HepG2 (cell line): ENCODE measurements around the gene TFPI. TPM values are rescaled to one million over a fixed set of nuclear protein-coding genes. Genes with fewer than 3 reads are reported as not detected.

Experiments
- DR1 ChIP-seq: sonication (generic); formaldehyde crosslinking; IDR thresholded peaks from 2 replicates; pipeline ENCODE4 v1.8.0; 2021; ENCODE audit warnings: mild to moderate bottlenecking, missing genetic modification reagents, inconsistent platforms
- ERF ChIP-seq: IDR thresholded peaks from 2 replicates; pipeline ENCODE4 v1.6.1; 2018; ENCODE audit warnings: missing biosample characterization, missing genetic modification reagents
- FOXO1 ChIP-seq: sonication (generic); formaldehyde crosslinking; IDR thresholded peaks from 2 replicates; pipeline ENCODE4 v1.4.0; 2020; ENCODE audit warnings: missing genetic modification reagents
- KIAA2018 ChIP-seq: sonication (generic); formaldehyde crosslinking; IDR thresholded peaks from 2 replicates; pipeline ENCODE4 v1.5.0; 2020; ENCODE audit warnings: mild to moderate bottlenecking, missing genetic modification reagents, borderline replicate concordance
- MXD1 ChIP-seq: sonication (generic); formaldehyde crosslinking; IDR thresholded peaks from 2 replicates; pipeline ENCODE4 v1.4.0; 2020; ENCODE audit warnings: mild to moderate bottlenecking, missing genetic modification reagents
- POLR2A ChIP-seq, 2 experiments: IDR thresholded peaks; 2 replicates each; pipeline ENCODE4 v1.6.1; 2011; ENCODE audit warnings: low read depth in 2 of 2, low read length in 2 of 2, mild to moderate bottlenecking in 1 of 2, moderate library complexity in 1 of 2; ENCODE audit not compliant: insufficient read depth in 1 of 2
- SMAD3 ChIP-seq: sonication (generic); formaldehyde crosslinking; IDR thresholded peaks from 2 replicates; pipeline ENCODE4 v1.4.0; 2020; ENCODE audit warnings: missing genetic modification reagents
- SOX13 ChIP-seq, 3 experiments: fragments of 450-650 bp in 1 of 3; sonication (generic) in 1 of 3; formaldehyde crosslinking in 1 of 3; IDR thresholded peaks in 2 of 3; conservative IDR thresholded peaks in 1 of 3; 2 replicates each; pipeline versions ENCODE4 v1.5.0 to v1.6.1; 2016 to 2020; ENCODE audit warnings: antibody characterized with exemption in 1 of 3, mild to moderate bottlenecking in 1 of 3, missing compliant biosample characterization in 1 of 3, missing genetic modification reagents in 1 of 3, moderate library complexity in 1 of 3
- YEATS2 ChIP-seq: sonication (generic); formaldehyde crosslinking; IDR thresholded peaks from 2 replicates; pipeline ENCODE4 v1.4.0; 2020; ENCODE audit warnings: missing genetic modification reagents, borderline replicate concordance
- ZBTB49 ChIP-seq: sonication (generic); formaldehyde crosslinking; IDR thresholded peaks from 2 replicates; pipeline ENCODE4 v1.4.0; 2020; ENCODE audit warnings: missing genetic modification reagents, borderline replicate concordance
- ZFP36L1 ChIP-seq: sonication (generic); formaldehyde crosslinking; IDR thresholded peaks from 2 replicates; pipeline ENCODE4 v1.8.0; 2022; ENCODE audit warnings: mild to moderate bottlenecking, missing genetic modification reagents, moderate library complexity
- ZNF280B ChIP-seq: sonication (generic); formaldehyde crosslinking; IDR thresholded peaks from 2 replicates; pipeline ENCODE4 v1.5.0; 2020; ENCODE audit warnings: missing genetic modification reagents, mild to moderate bottlenecking, borderline replicate concordance
- ZNF678 ChIP-seq: sonication (generic); formaldehyde crosslinking; IDR thresholded peaks from 2 replicates; pipeline ENCODE4 v1.4.0; 2020; ENCODE audit warnings: mild to moderate bottlenecking, missing genetic modification reagents
- ZNF788 ChIP-seq: sonication (generic); formaldehyde crosslinking; IDR thresholded peaks from 2 replicates; pipeline ENCODE4 v1.5.0; 2020; ENCODE audit warnings: mild to moderate bottlenecking, missing genetic modification reagents, borderline replicate concordance
- polyA plus RNA-seq, 8 experiments: library from polyadenylated mRNA; depleted of rRNA in 3 of 8; stranded (reverse) in 7 of 8; unstranded in 1 of 8; fragments of >200 nt; fragmentation: Illumina TruSeq in 4 of 8; extraction: Trizol in 4 of 8; gene quantifications; 2 replicates each; pipeline versions ENCODE4 v1.2.1 to v1.2.3, GENCODE V29; 2011 to 2016; ENCODE audit warnings: low read depth in 4 of 8, missing spikeins in 1 of 8, mixed read lengths in 1 of 8; ENCODE audit not compliant: insufficient read depth in 1 of 8
- total RNA-seq, 5 experiments: library from RNA; depleted of rRNA; stranded (reverse); fragments of >200 nt; fragmentation: Illumina TruSeq; extraction: Trizol; gene quantifications; 2 replicates each; pipeline ENCODE4 v1.2.3, GENCODE V29; 2016; ENCODE audit warnings: low read depth in 1 of 5

Gene TFPI
- total and polyA plus RNA-seq, 2 of the 13 experiments (the other 11 are each of a cell fraction or from before 2014, with no cell fraction given) = 301 to 436 TPM

- TF ChIP-seq KIAA2018 (CRISPR knock-in tag) (0 out of 2 replicates have a peak, but pooled peaks have one; percentile 65), ZFP36L1 (CRISPR knock-in tag) (0 out of 2 replicates have a peak, but pooled peaks have one; percentile 67), YEATS2 (CRISPR knock-in tag) (peak; percentile 96), SOX13 (IDR thresholded peaks at IDR 0.05) (no peak), SOX13 (CRISPR knock-in tag; conservative IDR thresholded peaks at IDR 0.05 in 1 of 2, IDR thresholded peaks at IDR 0.05 in 1 of 2) (peak in 1 of 2 experiments; percentile 38; a peak in 2 of 4 replicates), ZNF280B (peak; percentile 96; the same call in 1 of the 2 replicates), MXD1 (peak; percentile 77; the same call in 1 of the 2 replicates), ZBTB49 (CRISPR knock-in tag) (no peak), FOXO1 (CRISPR knock-in tag) (peak; percentile 46; the same call in 1 of the 2 replicates), DR1 (CRISPR knock-in tag) (peak; percentile 64; the same call in 1 of the 2 replicates), SMAD3 (CRISPR knock-in tag) (peak; percentile 76), ZNF788 (peak; percentile 89), ZNF678 (CRISPR knock-in tag) (no peak; the same call in 1 of the 2 replicates), POLR2A (IDR thresholded peaks at IDR 0.05; ENCODE audit: insufficient read depth in 1 of 2, low read depth in 2 of 2, low read length in 2 of 2) (peak; percentile 67 to 68), ERF (CRISPR knock-in tag) (peak; percentile 73; the same call in 1 of the 2 replicates)
These were observed 92.7 kb downstream of the TFPI start (continued) for GRCh38 chr2:187461294-187462261.
